ENCODE results near the gene ANKRD52. TPM values are rescaled to one million over a fixed set of nuclear protein-coding genes. Genes with fewer than 3 reads are reported as not detected.

ANKRD52 gene
- total RNA-seq, 1 experiment from 2014 or later: 46.3 TPM

- intact Hi-C loops (cut with micrococcal nuclease): no loop called here
- peaks cover 79% of the 10 kb centered on the region for H3K36me3 Mint-ChIP-seq (ENCODE audit: insufficient read depth, unreplicated experiment)
- CTCF ChIA-PET: interaction anchor here (0.6 to 11.0 kb wide), 10 partner anchors 10 to 489 kb away, joined by 3 to 83 read pairs (median 3); partner anchors contain the start of genes RNF41 and SMARCC2
Observed at GRCh38 chr12:56208006-56208405, 50.2 kb downstream of the ANKRD52 start.

GRCh38 chr12:56206452-56207166, 51.6 kb downstream of the ANKRD52 start:
- peak; percentile 28 for TF ChIP-seq CTCF (IDR thresholded peaks at IDR 0.05; ENCODE audit: unreplicated experiment)
- intact Hi-C loops (cut with micrococcal nuclease): no loop called here
- Mint-ChIP-seq H3K27ac (ENCODE audit: low read depth, unreplicated experiment) (no peak overlapping the region), H3K36me3 (ENCODE audit: insufficient read depth, unreplicated experiment) (peaks cover 65% of the 10 kb centered on the region), H3K4me1 (ENCODE audit: insufficient read depth, unreplicated experiment) (peaks cover 5% of the 10 kb centered on the region), H3K4me3 (ENCODE audit: unreplicated experiment) (no peak overlapping the region), H3K27me3 (ENCODE audit: insufficient read depth, unreplicated experiment) (no peaks in the 10 kb centered on the region), H3K9me3 (ENCODE audit: unreplicated experiment) (no peaks in the 10 kb centered on the region)
- peak; percentile 54 for DNase-seq (ENCODE audit: unreplicated experiment)
- ChIA-PET CTCF (interaction anchor here (0.5 to 11.0 kb wide), 15 partner anchors 8 to 405 kb away, joined by 3 to 83 read pairs (median 3); partner anchors contain the start of genes RNF41 and SMARCC2), POLR2A (interaction anchor here (0.6 to 2.8 kb wide), 4 partner anchors 9 to 51 kb away, joined by 3 to 25 read pairs (median 5); partner anchors contain the start of genes ANKRD52 and RNF41)
- BruUV-seq (replicated peaks): no TSS peak

More at GRCh38 chr12:56208006-56208405, 50.2 kb downstream of the ANKRD52 start:
- DNase-seq (ENCODE audit: unreplicated experiment): no peak
- Mint-ChIP-seq H3K27ac (ENCODE audit: low read depth, unreplicated experiment) (no peak overlapping the region), H3K4me1 (ENCODE audit: insufficient read depth, unreplicated experiment) (peaks cover 5% of the 10 kb centered on the region), H3K4me3 (ENCODE audit: unreplicated experiment) (no peak overlapping the region), H3K9me3 (ENCODE audit: unreplicated experiment) (no peaks in the 10 kb centered on the region), H3K27me3 (ENCODE audit: insufficient read depth, unreplicated experiment) (no peaks in the 10 kb centered on the region)
- no peak for TF ChIP-seq CTCF (IDR thresholded peaks at IDR 0.05; ENCODE audit: unreplicated experiment)
- no TSS peak for BruUV-seq (replicated peaks)
- POLR2A ChIA-PET: interaction anchor here (1.7 to 2.8 kb wide), 3 partner anchors 9 to 13 kb away, joined by 4 to 25 read pairs (median 6); partner anchors contain the start of gene RNF41

GRCh38 chr12:56205445-56205844, 52.7 kb downstream of the ANKRD52 start:
- intact Hi-C loops (cut with micrococcal nuclease): no loop called here

More at GRCh38 chr12:56205445-56205844, 52.7 kb downstream of the ANKRD52 start:
- no TSS peak for BruUV-seq (replicated peaks)
- POLR2A ChIA-PET: interaction anchor here (0.7 to 3.8 kb wide), 4 partner anchors 16 to 77 kb away, joined by 4 to 25 read pairs (median 14); partner anchors contain the start of genes ESYT1, RNF41 and SMARCC2
- Mint-ChIP-seq H3K4me1 (ENCODE audit: insufficient read depth, unreplicated experiment) (peaks cover 5% of the 10 kb centered on the region), H3K4me3 (ENCODE audit: unreplicated experiment) (no peak overlapping the region), H3K27me3 (ENCODE audit: insufficient read depth, unreplicated experiment) (no peaks in the 10 kb centered on the region), H3K36me3 (ENCODE audit: insufficient read depth, unreplicated experiment) (peaks cover 53% of the 10 kb centered on the region), H3K9me3 (ENCODE audit: unreplicated experiment) (no peaks in the 10 kb centered on the region), H3K27ac (ENCODE audit: low read depth, unreplicated experiment) (no peak overlapping the region)
- TF ChIP-seq CTCF (IDR thresholded peaks at IDR 0.05; ENCODE audit: unreplicated experiment): no peak
- DNase-seq (ENCODE audit: unreplicated experiment): no peak
- CTCF ChIA-PET: interaction anchor here (0.6 to 11.0 kb wide), 9 partner anchors 12 to 256 kb away, joined by 3 to 83 read pairs (median 5); partner anchors contain the start of genes ANKRD52, RNF41 and SMARCC2

All from MCF 10A (cell line).